Thoracic aorta (tissue), 2 donors: ENCODE results near the gene KLF1. TPM values are rescaled to one million over a fixed set of nuclear protein-coding genes. Genes with fewer than 3 reads are reported as not detected.

ENCODE experiments used
- ATAC-seq: fragments of 150-250 bp; one replicate; pipeline ENCODE4 v1.8.0; 2017; ENCODE audit warnings: low read depth; ENCODE audit not compliant: insufficient number of reproducible peaks, low FRiP score
- DNase-seq: peaks from one replicate; pipeline ENCODE4 v3.0.0-alpha.2; 2020; ENCODE audit warnings: low spot score
- H3K27ac ChIP-seq, 2 donors: fragments of 200-600 bp; sonication (generic); 1 replicate in 1 of 2; 2 replicates in 1 of 2; pipeline ENCODE4 v1.5.1; 2016; ENCODE audit warnings: mild to moderate bottlenecking in 2 of 2, moderate library complexity in 2 of 2
- H3K27me3 ChIP-seq: fragments of 200-600 bp; sonication (generic); replicated peaks from 2 replicates; pipeline ENCODE4 v1.6.0; 2016; ENCODE audit warnings: mild to moderate bottlenecking; ENCODE audit not compliant: insufficient read depth
- H3K36me3 ChIP-seq: fragments of 200-600 bp; sonication (generic); one replicate; pipeline ENCODE4 v1.5.1; 2016
- H3K4me1 ChIP-seq, 2 donors: fragments of 200-600 bp; sonication (generic); 1 replicate in 1 of 2; 2 replicates in 1 of 2; pipeline versions ENCODE4 v1.5.1 to v1.6.0; 2016; ENCODE audit warnings: low read depth in 2 of 2, mild to moderate bottlenecking in 1 of 2; ENCODE audit not compliant: control insufficient read depth in 1 of 2
- H3K4me3 ChIP-seq: fragments of 200-600 bp; sonication (generic); 2 replicates; pipeline ENCODE4 v1.5.1; 2016; ENCODE audit warnings: mild to moderate bottlenecking
- H3K9me3 ChIP-seq: fragments of 200-600 bp; sonication (generic); 2 replicates; pipeline ENCODE4 v1.5.1; 2016
- total RNA-seq, 2 donors: library from RNA; depleted of rRNA; stranded (reverse); fragments of >200 nt; gene quantifications; one replicate each; pipeline versions ENCODE4 v1.1.0 to v1.2.3, GENCODE V29; 2016
- TF ChIP-seq, protein P1 (sequence below): fragments of 200-600 bp; sonication (generic); IDR thresholded peaks from one replicate; pipeline ENCODE4 v1.5.1; 2019; ENCODE audit warnings: antibody characterized with exemption

The KLF1 gene
- total RNA-seq, 2 donors from 2014 or later = not detected

DNA sequence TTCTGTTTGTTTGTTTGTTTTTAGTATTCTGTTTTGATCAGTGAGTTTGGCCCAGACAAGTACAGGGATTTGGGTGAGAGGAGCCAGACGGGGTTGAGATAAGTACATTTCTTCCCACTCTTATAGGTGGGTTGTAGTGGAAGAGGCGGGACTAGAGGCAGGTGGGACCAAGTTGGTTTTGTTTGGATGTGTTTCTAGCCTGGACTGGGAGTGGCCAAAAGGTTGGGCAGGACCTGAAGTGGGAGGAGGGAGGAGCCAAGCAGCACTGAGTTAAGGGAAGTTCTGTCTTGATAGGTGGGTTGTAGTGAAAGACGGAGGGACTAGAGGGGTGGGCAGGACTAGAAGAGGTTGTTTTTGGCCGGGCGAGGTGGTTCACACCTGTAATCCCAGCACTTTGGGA, 14.7 kb downstream of the KLF1 start:
- Histone ChIP-seq H3K4me1 (peaks cover 0 to 5% of the 10 kb centered on the region in 2 donors), H3K27me3 (no peaks in the 10 kb centered on the region), H3K4me3 (no peak overlapping the region), H3K36me3 (peaks cover 3% of the 10 kb centered on the region), H3K27ac (no peak overlapping the region), H3K9me3 (no peaks in the 10 kb centered on the region)
- ATAC-seq (no peak), DNase-seq (no peak)
- TF ChIP-seq, protein P1, sequence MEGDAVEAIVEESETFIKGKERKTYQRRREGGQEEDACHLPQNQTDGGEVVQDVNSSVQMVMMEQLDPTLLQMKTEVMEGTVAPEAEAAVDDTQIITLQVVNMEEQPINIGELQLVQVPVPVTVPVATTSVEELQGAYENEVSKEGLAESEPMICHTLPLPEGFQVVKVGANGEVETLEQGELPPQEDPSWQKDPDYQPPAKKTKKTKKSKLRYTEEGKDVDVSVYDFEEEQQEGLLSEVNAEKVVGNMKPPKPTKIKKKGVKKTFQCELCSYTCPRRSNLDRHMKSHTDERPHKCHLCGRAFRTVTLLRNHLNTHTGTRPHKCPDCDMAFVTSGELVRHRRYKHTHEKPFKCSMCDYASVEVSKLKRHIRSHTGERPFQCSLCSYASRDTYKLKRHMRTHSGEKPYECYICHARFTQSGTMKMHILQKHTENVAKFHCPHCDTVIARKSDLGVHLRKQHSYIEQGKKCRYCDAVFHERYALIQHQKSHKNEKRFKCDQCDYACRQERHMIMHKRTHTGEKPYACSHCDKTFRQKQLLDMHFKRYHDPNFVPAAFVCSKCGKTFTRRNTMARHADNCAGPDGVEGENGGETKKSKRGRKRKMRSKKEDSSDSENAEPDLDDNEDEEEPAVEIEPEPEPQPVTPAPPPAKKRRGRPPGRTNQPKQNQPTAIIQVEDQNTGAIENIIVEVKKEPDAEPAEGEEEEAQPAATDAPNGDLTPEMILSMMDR = no peak

- ATAC-seq = no peak
- Histone ChIP-seq H3K9me3 (no peaks in the 10 kb centered on the region), H3K4me1 (peaks cover 0 to 7% of the 10 kb centered on the region in 2 donors), H3K4me3 (no peak overlapping the region), H3K27me3 (no peaks in the 10 kb centered on the region), H3K36me3 (peaks cover 3% of the 10 kb centered on the region), H3K27ac (no peak overlapping the region)
- no peak for DNase-seq
- TF ChIP-seq, protein P1 = no peak
Measured at GRCh38 chr19:12871681-12872080, 15.3 kb downstream of the KLF1 start.

GRCh38 chr19:12868540-12869112, 18.4 kb downstream of the KLF1 start:
- no peak for ATAC-seq
- H3K36me3 ChIP-seq = no peaks in the 10 kb centered on the region
- DNase-seq = no peak
- no peaks in the 10 kb centered on the region for H3K27me3 ChIP-seq
- H3K9me3 ChIP-seq = no peaks in the 10 kb centered on the region
- TF ChIP-seq, protein P1 = no peak
- H3K4me1 ChIP-seq = peaks cover 0 to 7% of the 10 kb centered on the region in 2 donors
- no peak overlapping the region for H3K27ac ChIP-seq
- no peak overlapping the region for H3K4me3 ChIP-seq

- ATAC-seq = no peak
- peak overlapping the region; percentile 48 for H3K4me3 ChIP-seq
Measured at GRCh38 chr19:12867120-12868099, 19.6 kb downstream of the KLF1 start.

More at GRCh38 chr19:12867120-12868099, 19.6 kb downstream of the KLF1 start:
- TF ChIP-seq, protein P1 = no peak
- H3K36me3 ChIP-seq = no peaks in the 10 kb centered on the region
- peaks cover 0 to 7% of the 10 kb centered on the region in 2 donors for H3K4me1 ChIP-seq
- no peak overlapping the region for H3K27ac ChIP-seq
- no peak for DNase-seq
- no peaks in the 10 kb centered on the region for H3K9me3 ChIP-seq
- H3K27me3 ChIP-seq = no peaks in the 10 kb centered on the region
